ENCODE results near the gene PIAS1.
A peak's percentile ranks its signal among the peaks of the same experiment; 100 is the strongest.
"Not testable (repeated sequence)": the region's sequence is repeated elsewhere in the genome, so short reads cannot be mapped to it uniquely, and the experiment has no call there.

PIAS1 gene

DNA sequence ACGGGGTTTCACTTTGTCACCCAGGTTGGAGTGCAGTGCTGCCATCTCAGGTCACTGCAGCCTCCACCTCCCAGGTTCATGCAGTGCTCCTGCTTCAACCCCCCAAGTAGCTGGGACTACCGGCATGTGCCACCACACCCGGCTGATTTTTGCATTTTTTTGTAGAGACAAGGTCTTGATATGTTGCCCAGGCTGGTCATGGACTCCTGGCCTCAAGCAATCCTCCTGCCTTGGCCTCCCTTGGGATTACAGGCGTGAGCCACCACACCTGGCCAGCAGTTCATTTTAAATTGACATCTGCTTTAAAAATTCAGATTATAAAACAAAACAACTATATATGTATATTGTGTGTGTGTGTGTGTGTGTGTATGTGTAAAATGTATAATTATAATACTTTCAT, 112.7 kb downstream of the PIAS1 start:
- DNase-seq (ENCODE audit: low read depth) = no peak
- TF ChIP-seq, protein P1, sequence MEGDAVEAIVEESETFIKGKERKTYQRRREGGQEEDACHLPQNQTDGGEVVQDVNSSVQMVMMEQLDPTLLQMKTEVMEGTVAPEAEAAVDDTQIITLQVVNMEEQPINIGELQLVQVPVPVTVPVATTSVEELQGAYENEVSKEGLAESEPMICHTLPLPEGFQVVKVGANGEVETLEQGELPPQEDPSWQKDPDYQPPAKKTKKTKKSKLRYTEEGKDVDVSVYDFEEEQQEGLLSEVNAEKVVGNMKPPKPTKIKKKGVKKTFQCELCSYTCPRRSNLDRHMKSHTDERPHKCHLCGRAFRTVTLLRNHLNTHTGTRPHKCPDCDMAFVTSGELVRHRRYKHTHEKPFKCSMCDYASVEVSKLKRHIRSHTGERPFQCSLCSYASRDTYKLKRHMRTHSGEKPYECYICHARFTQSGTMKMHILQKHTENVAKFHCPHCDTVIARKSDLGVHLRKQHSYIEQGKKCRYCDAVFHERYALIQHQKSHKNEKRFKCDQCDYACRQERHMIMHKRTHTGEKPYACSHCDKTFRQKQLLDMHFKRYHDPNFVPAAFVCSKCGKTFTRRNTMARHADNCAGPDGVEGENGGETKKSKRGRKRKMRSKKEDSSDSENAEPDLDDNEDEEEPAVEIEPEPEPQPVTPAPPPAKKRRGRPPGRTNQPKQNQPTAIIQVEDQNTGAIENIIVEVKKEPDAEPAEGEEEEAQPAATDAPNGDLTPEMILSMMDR (conservative IDR thresholded peaks at IDR 0.05; ENCODE audit: low read length) = no peak
- H3K4me3 ChIP-seq (ENCODE audit: low read length) = no peak overlapping the region

DNA sequence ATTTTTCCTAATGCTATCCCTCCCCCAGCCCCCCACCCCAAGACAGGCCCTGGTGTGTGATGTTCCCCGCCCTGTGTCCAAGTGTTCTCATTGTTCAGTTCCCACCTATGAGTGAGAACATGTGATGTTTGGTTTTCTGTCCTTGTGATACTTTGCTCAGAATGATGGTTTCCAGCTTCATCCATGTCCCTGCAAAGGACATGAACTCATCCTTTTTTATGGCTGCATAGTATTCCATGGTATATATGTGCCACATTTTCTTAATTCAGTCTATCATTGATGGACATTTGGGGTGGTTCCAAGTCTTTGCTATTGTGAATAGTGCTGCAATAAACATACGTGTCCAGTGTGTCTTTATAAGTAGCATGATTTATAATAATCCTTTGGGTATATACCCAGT, 117.9 kb downstream of the PIAS1 start:
- DNase-seq (ENCODE audit: low read depth); H3K4me3 ChIP-seq (ENCODE audit: low read length): not testable (repeated sequence)

DNA sequence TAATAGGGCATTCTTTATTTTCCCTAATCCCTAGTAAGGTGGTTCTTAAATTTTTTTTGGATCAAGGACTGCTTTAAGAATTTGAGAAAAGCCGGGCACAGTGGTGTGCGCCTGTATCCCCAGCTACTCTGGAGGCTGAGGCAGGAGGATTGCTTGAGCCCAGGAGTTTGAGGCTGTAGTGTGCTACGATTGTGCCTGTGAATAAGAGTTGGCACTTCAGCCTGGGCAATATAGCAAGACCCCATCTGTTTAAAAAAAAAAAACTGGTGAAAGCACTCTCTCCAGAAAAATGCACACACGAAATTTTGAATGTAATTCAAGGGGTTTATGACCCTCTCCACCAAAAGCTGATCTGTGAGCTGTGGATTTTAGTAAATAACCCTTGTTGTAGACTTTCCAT, 119.0 kb downstream of the PIAS1 start:
- H3K4me3 ChIP-seq (ENCODE audit: low read length) = no peak overlapping the region
- TF ChIP-seq, protein P1 (conservative IDR thresholded peaks at IDR 0.05; ENCODE audit: low read length) = no peak
- DNase-seq (ENCODE audit: low read depth) = no peak

DNA sequence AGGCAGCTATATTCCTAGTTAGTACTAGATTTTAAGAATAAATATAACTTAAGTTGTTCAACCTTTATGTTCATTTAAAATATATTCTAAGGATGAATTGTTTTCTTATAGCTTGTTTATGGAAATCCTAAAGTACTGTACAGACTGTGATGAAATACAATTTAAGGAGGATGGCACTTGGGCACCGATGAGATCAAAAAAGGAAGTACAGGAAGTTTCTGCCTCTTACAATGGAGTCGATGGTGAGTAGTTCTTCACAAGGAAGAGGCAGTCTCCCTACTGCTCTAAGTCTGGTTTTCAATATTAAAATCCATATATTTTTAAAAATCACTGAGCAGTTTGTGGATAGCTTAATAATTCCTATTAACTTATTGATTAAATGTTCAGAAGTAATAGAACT, 121.4 kb downstream of the PIAS1 start:
- TF ChIP-seq, protein P1 (conservative IDR thresholded peaks at IDR 0.05; ENCODE audit: low read length) = no peak
- H3K4me3 ChIP-seq (ENCODE audit: low read length) = no peak overlapping the region
- no peak for DNase-seq (ENCODE audit: low read depth)

- peak; percentile 59 for DNase-seq (ENCODE audit: low read depth)
- H3K4me3 ChIP-seq (ENCODE audit: low read length) = no peak overlapping the region
- TF ChIP-seq, protein P1 (conservative IDR thresholded peaks at IDR 0.05; ENCODE audit: low read length) = no peak
Observed at GRCh38 chr15:68176601-68177000, 122.5 kb downstream of the PIAS1 start.

GRCh38 chr15:68177742-68178141, 123.6 kb downstream of the PIAS1 start:
- DNase-seq (ENCODE audit: low read depth) = peak; percentile 78
- H3K4me3 ChIP-seq (ENCODE audit: low read length) = no peak overlapping the region
- TF ChIP-seq, protein P1 (conservative IDR thresholded peaks at IDR 0.05; ENCODE audit: low read length) = no peak

- no peak overlapping the region for H3K4me3 ChIP-seq (ENCODE audit: low read length)
- peak; percentile 54 for DNase-seq (ENCODE audit: low read depth)
- TF ChIP-seq, protein P1 (conservative IDR thresholded peaks at IDR 0.05; ENCODE audit: low read length) = no peak
Observed at GRCh38 chr15:68183616-68184315, 129.7 kb downstream of the PIAS1 start.

All from AG10803 (cell line).